Gastrocnemius medialis (tissue), 4 donors: ENCODE measurements around the gene TCEA2. TPM values are rescaled to one million over a fixed set of nuclear protein-coding genes. Genes with fewer than 3 reads are reported as not detected.

ENCODE experiments used
- ATAC-seq, 2 donors: fragments of 150-250 bp; one replicate each; pipeline ENCODE4 v1.9.1; 2016
- DNase-seq, 2 donors: peaks; one replicate each; pipeline ENCODE4 v3.0.0-alpha.2; 2019
- H3K27ac ChIP-seq, 4 donors: fragments of 200-600 bp; sonication (generic); 1 replicate in 1 of 4; 2 replicates in 3 of 4; pipeline ENCODE4 v1.5.1; 2016 to 2018; ENCODE audit warnings: mild to moderate bottlenecking in 2 of 4, moderate library complexity in 1 of 4
- H3K27me3 ChIP-seq, 3 donors: fragments of 200-600 bp; sonication (generic) in 2 of 3; 1 replicate in 1 of 3; 2 replicates in 2 of 3; pipeline versions ENCODE4 v1.5.1 to v1.6.0; 2016 to 2019; ENCODE audit warnings: mild to moderate bottlenecking in 1 of 3, moderate library complexity in 1 of 3
- H3K36me3 ChIP-seq, 2 donors: fragments of 200-600 bp; sonication (generic) in 1 of 2; one replicate each; pipeline ENCODE4 v1.5.1; 2017 to 2018
- H3K4me1 ChIP-seq, 2 donors: fragments of 200-600 bp; sonication (generic) in 1 of 2; one replicate each; pipeline ENCODE4 v1.5.1; 2016 to 2017; ENCODE audit warnings: mild to moderate bottlenecking in 2 of 2
- H3K4me3 ChIP-seq, 4 donors: fragments of 200-600 bp; sonication (generic) in 3 of 4; 1 replicate in 1 of 4; 2 replicates in 3 of 4; pipeline ENCODE4 v1.5.1; 2016 to 2019; ENCODE audit warnings: mild to moderate bottlenecking in 2 of 4
- H3K9me3 ChIP-seq, 3 donors: fragments of 200-600 bp; sonication (generic) in 2 of 3; 1 replicate in 1 of 3; 2 replicates in 2 of 3; pipeline ENCODE4 v1.5.1; 2016 to 2019
- CTCF ChIP-seq, 5 experiments: fragments of 450-650 bp in 3 of 5; fragments of 200-600 bp in 2 of 5; sonication (generic) in 2 of 5; IDR thresholded peaks in 4 of 5; conservative IDR thresholded peaks in 1 of 5; 1 replicate in 4 of 5; 2 replicates in 1 of 5; pipeline ENCODE4 v1.5.1; 2016 to 2019; ENCODE audit warnings: antibody characterized with exemption in 5 of 5, mild to moderate bottlenecking in 3 of 5, moderate library complexity in 3 of 5
- POLR2A ChIP-seq, 2 donors: fragments of 450-650 bp; IDR thresholded peaks; one replicate each; pipeline ENCODE4 v1.6.1; 2017; ENCODE audit warnings: antibody characterized with exemption in 2 of 2, mild to moderate bottlenecking in 2 of 2, moderate library complexity in 2 of 2
- in situ Hi-C, 4 donors: fragments of 200-750 bp; cut with MboI; loops; one replicate each; pipeline versions ENCODE4 v1.15.0 to v1.8.0; 2017; ENCODE audit warnings: low sequenced_read_pairs in 4 of 4
- intact Hi-C: fragments of 100-400 bp; cut with DNase I; formaldehyde crosslinking; loops from one replicate; pipeline ENCODE4 v1.15.1; 2023; ENCODE audit warnings: low total_unique reads
- total RNA-seq, 4 donors: library from RNA; depleted of rRNA; stranded (reverse); fragments of >200 nt; gene quantifications; one replicate each; pipeline versions ENCODE4 v1.1.0 to v1.2.3, GENCODE V29; 2016

The TCEA2 gene
- total RNA-seq, 4 donors from 2014 or later: 8.4 to 21.0 (median 8.8) TPM

DNA sequence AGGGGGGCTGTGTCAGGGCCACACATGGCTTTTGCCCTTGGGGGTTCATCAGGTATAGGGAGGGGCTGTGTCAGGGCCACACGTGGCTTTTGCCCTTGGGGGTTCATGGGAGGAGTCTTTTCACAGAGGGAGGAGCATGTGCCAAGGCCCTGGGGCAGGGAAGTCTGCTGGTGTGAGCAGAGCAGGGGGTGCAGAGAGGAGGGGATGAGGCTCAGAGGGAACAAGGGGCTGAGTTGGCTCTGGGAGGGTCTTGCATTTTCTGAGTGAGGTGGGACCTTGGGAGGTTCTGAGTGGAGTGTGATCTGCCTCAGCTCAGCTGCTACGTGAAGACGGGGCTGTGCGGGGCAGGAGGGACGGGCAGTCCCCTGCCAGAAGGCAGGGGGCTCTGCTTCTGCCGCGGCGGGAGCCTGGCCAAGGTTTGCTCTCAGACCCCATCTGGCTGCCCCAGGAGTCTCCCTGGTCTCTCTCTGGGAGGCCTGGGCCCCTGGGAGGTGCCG is 7.6 kb upstream of the TCEA2 start:
- Histone ChIP-seq H3K27ac (peak overlapping the region; percentile 54 to 80 (median 74)), H3K4me1 (no peaks in the 10 kb centered on the region), H3K9me3 (no peaks in the 10 kb centered on the region), H3K27me3 (peaks cover 7 to 8% (median 8%) of the 10 kb centered on the region in 3 donors), H3K4me3 (no peak overlapping the region), H3K36me3 (no peaks in the 10 kb centered on the region)
- no peak for TF ChIP-seq POLR2A (IDR thresholded peaks at IDR 0.05)
- no peak for TF ChIP-seq CTCF (IDR thresholded peaks at IDR 0.05 in 4 of 5, conservative IDR thresholded peaks at IDR 0.05 in 1 of 5)
- intact Hi-C loops: no loop called here
- ATAC-seq (no peak), DNase-seq (no peak)
- in situ Hi-C loops: no loop called here

DNA sequence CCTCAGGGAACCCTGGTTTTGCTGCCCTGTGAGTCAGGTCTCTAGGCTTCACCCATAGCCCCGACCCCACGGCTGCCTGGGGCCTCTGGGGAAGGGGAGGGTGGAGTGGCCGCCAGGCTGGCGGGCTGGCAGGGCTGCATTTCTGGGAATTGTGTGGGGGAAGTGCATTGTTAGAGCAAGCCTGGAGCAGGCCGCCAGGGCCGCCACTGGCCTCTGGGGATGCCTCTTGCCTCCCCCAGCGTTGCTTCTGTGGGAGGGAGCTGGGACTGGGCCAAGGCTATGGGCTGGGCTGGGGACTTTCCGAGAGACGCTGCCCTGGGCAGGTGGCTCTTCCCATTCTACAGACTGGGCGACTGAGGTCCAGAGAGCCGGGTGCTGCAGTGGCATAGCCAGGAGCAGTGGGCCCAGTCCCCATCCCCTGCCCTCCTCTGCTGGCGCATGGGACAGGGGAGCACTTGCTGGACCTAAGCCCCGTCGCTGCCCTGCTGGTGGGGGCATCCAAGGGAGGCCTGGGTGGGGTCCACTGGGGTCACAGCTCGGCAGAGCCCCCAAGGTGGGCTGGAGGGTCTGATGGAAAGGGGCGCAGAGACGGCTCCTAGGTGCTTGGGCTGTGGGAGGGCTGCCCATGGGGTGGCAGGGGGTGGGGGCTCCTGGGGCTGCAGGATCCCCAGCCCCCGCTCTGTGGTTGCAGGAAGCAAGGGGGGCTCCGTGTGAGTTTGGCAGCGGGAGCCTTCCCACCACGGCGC is 6.9 kb upstream of the TCEA2 start:
- intact Hi-C loops (no loop called here), in situ Hi-C loops (no loop called here)
- H3K9me3 ChIP-seq: no peaks in the 10 kb centered on the region
- peak in 1 of 2 donors; percentile 22 for ATAC-seq
- no peak for TF ChIP-seq POLR2A (IDR thresholded peaks at IDR 0.05)
- no peak for TF ChIP-seq CTCF (IDR thresholded peaks at IDR 0.05 in 4 of 5, conservative IDR thresholded peaks at IDR 0.05 in 1 of 5)
- DNase-seq: no peak
- peak overlapping the region; percentile 54 to 80 (median 74) for H3K27ac ChIP-seq
- H3K27me3 ChIP-seq: peaks cover 1 to 2% (median 1%) of the 10 kb centered on the region in 3 donors
- H3K4me3 ChIP-seq: peak overlapping the region in 1 of 4 donors; percentile 23
- no peaks in the 10 kb centered on the region for H3K36me3 ChIP-seq
- H3K4me1 ChIP-seq: no peaks in the 10 kb centered on the region

GRCh38 chr20:64056639-64056888 is 6.4 kb upstream of the TCEA2 start:
- TF ChIP-seq POLR2A (IDR thresholded peaks at IDR 0.05) (no peak), CTCF (IDR thresholded peaks at IDR 0.05 in 4 of 5, conservative IDR thresholded peaks at IDR 0.05 in 1 of 5) (no peak)
- in situ Hi-C loops (no loop called here), intact Hi-C loops (no loop called here)
- Histone ChIP-seq H3K27ac (peak overlapping the region; percentile 44 to 80 (median 74)), H3K4me1 (no peaks in the 10 kb centered on the region), H3K36me3 (no peaks in the 10 kb centered on the region), H3K27me3 (peaks cover 0 to 2% (median 0%) of the 10 kb centered on the region in 3 donors), H3K9me3 (no peaks in the 10 kb centered on the region), H3K4me3 (peak overlapping the region in 2 of 4 donors; percentile 1 to 37)
- DNase-seq (no peak), ATAC-seq (no peak)

DNA sequence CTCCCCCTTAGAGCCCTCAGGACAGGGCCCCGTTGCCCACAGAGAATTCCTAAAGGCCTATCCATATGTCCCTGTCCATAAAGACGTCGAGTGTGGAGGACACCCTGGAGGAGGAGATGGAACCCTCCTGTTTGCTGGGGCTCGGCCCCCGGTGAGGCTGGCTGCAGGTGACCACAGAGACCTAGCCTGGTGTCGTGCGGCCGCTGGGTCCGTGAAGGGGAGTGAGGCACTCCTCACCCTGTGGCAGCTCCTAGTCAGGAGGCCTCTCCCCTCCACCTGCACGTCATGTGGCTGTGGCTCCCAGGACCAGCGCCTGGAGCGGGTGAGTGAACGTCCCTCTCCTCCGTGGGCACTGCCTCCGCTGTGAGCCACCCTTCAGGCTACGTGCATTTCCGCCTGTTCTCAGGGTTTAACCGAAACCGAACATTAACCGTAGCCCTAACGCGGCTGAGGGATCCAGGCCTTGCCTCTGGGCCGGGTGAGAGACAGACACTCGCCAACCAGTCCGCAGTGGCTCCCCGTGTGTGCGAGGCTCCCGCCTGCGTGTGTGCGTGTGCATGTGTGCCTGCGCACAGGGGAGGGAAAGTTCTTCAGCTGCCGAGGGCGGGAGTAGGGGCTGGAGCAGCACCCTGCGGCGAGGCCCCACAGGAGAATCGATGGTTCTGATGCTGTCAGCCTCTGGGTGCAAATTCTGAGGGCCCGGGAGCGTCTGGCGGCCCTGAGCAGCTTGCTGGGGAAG is 5.9 kb upstream of the TCEA2 start:
- DNase-seq (no peak), ATAC-seq (peak in 1 of 2 donors; percentile 12)
- in situ Hi-C loops (no loop called here), intact Hi-C loops (no loop called here)
- Histone ChIP-seq H3K9me3 (no peaks in the 10 kb centered on the region), H3K4me1 (no peaks in the 10 kb centered on the region), H3K4me3 (peak overlapping the region; percentile 1 to 37 (median 26)), H3K27me3 (peaks cover 0 to 2% (median 0%) of the 10 kb centered on the region in 3 donors), H3K36me3 (no peaks in the 10 kb centered on the region), H3K27ac (peak overlapping the region; percentile 44 to 80 (median 74))
- TF ChIP-seq CTCF (IDR thresholded peaks at IDR 0.05 in 4 of 5, conservative IDR thresholded peaks at IDR 0.05 in 1 of 5) (no peak), POLR2A (IDR thresholded peaks at IDR 0.05) (peak in 1 of 2 donors; percentile 9)
